DND-41 (cell line): ENCODE results near the gene GFOD1.

Source experiments
- EZH2 ChIP-seq: IDR thresholded peaks from 3 replicates; pipeline ENCODE4 v1.6.1; 2012; ENCODE audit warnings: borderline replicate concordance, low read depth, mild to moderate bottlenecking, moderate library complexity, low read length, inconsistent platforms; ENCODE audit not compliant: severe bottlenecking
- TF ChIP-seq, protein P1 (sequence below): IDR thresholded peaks from 2 replicates; pipeline ENCODE4 v1.5.1; 2012; ENCODE audit warnings: borderline replicate concordance, low read length, moderate library complexity, mild to moderate bottlenecking; ENCODE audit not compliant: poor library complexity, severe bottlenecking; ENCODE audit errors: extremely low read depth

DNA sequence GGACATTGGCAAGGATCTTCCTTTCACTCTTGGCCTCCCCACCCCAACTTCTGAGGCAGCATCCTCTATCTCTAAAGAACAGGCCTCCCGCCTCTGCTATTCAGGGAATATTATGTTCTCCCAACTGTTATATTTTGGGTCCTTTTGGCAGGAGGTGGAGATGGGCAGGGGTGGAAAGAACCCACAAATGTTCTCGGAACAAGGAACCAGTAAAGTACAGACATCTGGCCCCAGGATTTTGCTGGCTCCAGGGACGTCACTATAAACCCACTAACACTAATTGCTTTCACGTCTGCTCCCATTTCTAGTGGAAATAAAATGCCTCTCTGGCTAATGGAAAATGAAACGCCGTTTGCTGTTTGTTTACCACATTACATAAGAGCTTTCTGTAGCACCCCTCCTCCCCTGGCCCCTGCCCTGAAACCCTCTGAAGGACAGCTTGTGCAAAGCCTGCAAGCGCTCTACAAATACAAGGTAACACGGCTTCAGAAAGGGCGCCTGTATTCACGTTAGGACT, 81.4 kb downstream of the GFOD1 start:
- TF ChIP-seq, protein P1, sequence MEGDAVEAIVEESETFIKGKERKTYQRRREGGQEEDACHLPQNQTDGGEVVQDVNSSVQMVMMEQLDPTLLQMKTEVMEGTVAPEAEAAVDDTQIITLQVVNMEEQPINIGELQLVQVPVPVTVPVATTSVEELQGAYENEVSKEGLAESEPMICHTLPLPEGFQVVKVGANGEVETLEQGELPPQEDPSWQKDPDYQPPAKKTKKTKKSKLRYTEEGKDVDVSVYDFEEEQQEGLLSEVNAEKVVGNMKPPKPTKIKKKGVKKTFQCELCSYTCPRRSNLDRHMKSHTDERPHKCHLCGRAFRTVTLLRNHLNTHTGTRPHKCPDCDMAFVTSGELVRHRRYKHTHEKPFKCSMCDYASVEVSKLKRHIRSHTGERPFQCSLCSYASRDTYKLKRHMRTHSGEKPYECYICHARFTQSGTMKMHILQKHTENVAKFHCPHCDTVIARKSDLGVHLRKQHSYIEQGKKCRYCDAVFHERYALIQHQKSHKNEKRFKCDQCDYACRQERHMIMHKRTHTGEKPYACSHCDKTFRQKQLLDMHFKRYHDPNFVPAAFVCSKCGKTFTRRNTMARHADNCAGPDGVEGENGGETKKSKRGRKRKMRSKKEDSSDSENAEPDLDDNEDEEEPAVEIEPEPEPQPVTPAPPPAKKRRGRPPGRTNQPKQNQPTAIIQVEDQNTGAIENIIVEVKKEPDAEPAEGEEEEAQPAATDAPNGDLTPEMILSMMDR = no peak
- no peak for TF ChIP-seq EZH2
